NCI-H2171 treated with DMSO at 0.1 percent for 48 hours (cell line): ENCODE data around the gene ARID5B.

Source experiments
- DNase-seq: peaks from one replicate; lab custom pipeline; 2025; lab: John Stamatoyannopoulos, UW

Gene ARID5B

DNA sequence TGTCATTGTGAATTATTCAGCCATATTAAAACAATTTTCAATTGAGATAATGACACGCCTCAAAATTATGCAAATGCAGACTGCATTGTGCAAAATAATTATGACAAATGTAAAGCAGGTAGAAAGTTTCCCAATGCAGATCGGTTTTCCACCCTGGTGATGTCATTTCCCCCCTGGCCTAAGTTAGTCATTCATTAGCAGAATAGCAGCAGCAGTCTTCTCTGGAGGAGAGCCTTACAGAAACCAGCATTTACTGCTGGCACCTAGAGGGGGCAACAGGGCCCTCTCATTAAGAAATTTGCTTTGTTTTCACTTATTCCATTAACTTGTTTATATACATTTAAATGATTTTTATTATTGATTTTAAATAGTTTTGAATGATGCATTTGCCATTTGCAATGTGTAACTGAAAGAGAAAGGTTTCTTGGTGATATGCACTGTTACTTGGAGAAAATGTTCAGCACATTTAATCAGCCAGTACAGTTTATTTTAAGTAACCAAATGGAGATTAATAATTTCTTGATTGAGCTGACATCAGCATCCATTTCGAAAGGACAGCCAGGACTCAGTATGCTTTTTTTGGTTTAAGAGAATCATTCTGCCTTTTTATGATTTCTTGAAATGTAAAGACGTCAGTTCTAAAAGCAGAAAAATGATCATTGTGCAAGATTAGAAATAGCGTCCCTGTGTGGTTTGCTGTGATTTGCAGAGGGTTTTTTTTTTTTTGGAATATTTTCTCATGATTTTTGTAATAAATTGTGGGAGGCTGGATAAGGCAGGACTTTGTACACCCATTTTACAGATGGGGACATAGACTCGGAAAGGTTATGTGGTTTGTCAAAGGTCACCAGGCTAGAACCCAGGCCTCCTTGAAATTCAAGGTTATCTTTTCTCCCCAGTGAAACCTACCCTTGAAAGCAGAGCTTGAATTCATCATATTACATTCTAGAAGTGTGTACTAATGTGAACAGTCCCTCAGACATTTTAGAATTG is 3.5 kb downstream of the ARID5B start:
- peak; percentile 41 for DNase-seq

DNA sequence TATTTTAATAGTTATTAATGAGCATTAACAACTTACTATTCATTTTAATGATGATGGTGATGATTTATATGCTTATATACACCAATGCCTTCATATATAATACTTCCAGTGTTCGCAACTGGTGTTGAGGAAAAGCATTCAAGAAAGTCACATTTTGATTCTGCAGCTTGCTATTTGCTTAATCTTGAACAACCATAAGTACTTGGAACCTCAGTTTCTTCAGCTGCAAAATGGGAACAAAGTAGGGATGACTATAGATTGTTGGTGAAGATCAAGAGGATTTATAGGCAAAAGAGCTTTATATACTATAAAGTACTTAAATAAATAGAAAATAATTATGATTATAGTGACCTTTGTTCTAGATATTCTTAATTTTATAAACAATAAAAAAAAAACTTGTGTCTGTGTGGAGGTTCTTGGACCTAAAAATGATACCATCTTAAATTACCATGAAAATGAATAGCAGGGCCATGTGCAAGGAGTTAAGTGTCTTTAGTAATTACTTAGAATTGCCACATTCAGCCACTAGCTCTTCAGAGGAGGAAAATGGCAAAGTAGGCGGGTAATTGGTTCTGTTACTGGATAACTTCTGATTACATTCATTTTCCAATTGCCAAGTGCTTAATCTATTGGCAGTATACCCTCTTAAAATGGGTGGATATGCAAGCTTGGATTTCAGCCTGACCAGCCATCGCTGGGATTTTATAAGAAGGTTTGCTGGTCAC is 4.5 kb downstream of the ARID5B start:
- DNase-seq: peak; percentile 3

DNA sequence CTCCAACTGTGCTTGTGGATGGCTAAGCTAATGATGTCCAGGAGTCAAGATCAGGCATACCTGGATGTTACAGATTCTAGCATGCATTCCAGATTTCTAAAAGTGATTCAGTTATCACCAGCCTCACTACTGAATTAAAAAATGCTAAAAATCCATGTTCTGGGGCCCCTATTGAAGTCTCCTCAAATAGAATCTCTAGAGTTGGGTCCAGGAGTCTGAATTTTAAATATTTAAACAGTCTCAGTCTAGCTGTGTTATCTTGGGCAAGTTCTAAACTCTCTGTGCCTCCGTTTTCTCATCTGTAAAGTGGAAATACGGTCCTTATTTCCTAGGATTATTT is 5.0 kb downstream of the ARID5B start:
- DNase-seq: no peak

DNA sequence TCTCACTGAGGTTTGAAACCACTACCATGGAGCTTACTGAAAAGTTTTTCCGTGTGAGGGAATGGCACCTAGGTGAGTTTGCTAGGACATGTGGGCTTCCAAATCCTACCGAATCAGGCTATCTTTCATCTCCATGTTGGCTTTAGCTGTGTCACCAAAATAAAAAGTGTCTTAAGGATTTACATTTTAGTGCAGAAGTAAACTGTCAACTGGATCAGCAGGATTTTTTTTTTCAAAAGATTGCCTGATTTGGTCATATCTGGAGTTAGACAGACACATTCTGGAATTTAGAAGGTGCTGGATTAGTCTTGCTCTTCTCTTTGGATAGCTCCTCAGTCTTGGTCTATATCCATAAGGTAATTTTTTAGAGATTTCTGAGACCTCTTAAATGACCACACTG is 5.5 kb downstream of the ARID5B start:
- DNase-seq: no peak

DNA sequence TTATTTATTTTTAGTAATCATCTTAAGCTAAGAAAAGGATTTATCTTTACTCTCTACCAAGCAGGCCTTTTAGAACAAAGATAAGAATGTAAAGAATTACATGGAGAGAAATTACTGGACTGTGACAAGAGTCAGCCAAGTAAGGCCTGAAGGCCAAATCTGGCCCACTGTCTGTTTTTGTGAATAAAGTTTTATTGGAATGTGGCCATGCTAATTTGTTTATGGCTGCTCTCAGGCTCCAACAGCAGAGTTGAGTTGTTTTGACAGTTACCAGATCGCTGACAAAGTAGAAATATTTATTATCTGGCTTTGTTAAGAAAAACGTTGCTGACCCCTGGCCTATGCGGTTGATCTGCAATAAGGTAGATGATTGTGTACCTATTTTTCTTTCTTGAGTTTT is 6.1 kb downstream of the ARID5B start:
- DNase-seq: no peak

DNA sequence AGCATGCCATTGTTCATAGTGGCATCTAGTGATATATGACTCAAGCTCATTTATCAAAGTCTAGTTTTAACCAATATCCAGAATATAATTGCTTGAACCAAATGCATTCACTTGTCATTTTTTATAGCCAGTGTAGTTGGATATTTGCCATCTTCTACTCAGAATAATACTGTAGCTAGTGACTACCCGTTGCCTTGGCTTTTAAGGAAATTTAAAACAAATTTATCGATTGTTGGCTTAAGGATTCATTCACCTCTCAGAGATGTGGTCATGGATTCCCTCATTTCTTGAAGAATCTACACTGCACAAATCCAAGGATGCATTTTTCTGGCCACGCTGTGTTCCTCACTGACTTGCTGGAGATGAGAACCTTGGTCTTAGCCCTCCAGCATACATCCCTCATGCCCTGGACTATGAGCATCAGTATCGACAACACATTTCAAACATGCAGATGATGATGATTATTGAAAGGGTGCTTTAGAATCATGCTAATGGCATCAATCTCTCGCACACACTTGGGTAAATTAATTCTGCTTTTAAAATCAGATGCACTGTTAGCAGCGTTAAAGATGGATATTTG is 8.8 kb downstream of the ARID5B start:
- DNase-seq: no peak

DNA sequence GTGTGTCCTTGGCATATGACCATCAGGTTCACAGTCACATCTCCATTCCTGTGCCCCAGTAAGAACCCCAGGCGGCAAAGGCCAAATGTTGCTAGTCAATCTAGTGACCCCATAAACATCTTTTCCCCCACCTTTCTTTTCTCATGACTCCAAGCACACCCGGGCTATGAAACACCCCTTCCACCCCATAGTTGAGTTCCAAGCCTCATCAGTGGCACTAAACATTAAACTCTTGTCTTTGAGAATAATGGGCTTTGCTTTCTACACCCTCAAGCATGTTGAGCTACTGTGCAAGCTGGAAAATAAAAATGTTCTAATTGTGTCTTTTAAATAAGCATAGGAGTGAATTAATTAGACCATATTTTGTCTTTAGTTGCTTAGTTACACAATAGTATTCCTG is 9.4 kb downstream of the ARID5B start:
- DNase-seq: no peak

DNA sequence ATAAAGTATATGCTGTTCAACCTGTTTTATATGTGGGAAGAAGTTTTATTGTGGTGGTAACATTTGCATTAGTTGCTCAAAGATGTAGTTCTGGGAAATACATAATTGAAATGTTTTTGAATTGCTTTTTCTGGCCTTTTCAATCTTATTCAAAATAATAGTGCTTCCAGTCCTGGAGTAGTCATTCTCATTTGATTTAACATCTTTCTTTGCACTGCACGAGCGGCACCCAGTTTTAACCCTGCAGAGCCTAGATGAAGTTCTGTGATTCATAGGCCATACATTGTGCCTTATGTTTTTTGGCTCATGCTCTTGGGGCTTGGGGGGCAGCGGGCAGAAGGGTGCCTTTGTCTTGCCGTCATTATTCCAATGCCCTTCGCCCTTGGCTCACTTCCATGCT is 9.9 kb downstream of the ARID5B start:
- DNase-seq: no peak

DNA sequence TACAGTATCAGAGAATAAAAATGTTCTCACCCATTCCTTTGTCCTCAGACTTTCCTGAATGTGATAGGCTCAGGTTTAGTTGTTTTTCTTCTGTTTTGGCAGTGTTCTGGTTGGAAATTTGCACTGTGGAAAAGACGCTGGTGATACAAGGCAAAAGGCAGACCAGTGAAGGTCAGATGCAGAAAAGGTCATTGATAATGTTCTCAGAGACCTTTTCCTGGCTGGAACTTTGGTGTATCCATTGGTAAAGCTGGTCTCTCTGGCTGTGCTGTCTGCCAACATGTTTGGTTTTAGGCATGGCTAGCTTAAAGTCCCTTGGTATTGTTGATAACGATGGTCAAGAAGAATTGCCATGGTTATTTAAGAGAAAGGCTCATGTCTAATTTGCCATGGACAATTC is 11.5 kb downstream of the ARID5B start:
- no peak for DNase-seq

DNA sequence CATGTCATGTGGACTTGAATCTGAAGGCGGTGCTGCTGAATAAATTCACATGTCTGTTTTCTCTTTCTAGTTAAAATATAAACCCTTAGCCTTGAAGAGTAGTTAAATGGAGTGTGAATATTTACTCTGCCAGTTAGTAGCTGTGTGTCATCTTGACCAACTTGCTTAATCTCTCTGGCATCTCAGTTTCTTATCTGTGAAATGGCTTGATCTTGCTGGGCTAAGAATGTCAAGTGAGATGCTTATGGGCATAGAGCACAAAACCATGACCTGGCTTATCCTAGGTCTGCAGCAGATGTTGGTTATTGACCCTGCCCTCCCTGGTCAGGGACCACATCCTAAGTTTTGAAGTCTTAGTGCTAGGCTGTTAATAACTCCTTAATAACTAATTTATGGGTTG is 16.6 kb downstream of the ARID5B start:
- DNase-seq: no peak

DNA sequence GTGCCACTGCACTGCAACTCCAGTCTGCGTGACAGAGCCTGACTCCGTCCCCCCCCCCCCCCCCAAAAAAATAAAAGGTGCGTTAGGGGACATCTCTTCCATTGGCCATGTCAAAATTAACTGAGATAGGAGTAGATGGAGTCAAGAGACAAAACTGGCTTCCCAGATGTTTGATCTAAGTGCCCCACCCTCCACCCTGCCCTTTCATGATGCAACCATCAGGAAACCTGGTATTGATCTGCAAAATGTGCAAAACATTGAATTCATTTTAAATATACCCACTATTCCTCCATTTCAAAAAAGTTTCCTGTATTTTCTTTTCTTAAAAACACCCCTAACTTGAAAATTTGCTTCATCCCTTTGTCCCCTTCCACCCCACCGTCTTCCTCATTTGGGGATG is 17.5 kb downstream of the ARID5B start:
- DNase-seq: no peak

DNA sequence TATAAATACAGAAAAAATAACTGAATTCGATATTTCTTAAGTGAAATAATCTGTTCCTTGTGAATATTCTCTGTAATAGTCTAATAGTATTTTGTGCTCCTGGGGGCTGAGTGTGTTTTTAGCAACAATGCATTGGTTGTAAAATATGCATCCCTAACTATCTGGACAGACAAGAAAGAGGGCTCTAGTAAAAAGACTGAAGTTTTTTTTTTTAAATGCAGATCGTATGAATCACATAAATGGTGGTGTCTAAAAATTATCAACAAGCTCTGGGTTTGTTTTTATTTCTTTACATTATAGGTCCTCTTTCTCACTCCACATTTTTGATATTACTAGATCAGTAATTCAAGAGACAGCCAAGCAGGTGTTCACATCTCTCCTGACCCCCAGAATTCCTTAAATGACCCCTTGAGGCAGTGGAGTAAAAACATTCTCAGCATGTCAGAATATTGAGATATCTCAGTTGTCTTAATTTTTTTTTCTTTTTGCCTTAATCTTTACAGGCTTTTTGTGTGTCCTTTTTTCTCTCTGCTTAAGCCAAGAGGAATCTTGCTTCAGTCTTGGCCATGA is 18.2 kb downstream of the ARID5B start:
- no peak for DNase-seq

DNA sequence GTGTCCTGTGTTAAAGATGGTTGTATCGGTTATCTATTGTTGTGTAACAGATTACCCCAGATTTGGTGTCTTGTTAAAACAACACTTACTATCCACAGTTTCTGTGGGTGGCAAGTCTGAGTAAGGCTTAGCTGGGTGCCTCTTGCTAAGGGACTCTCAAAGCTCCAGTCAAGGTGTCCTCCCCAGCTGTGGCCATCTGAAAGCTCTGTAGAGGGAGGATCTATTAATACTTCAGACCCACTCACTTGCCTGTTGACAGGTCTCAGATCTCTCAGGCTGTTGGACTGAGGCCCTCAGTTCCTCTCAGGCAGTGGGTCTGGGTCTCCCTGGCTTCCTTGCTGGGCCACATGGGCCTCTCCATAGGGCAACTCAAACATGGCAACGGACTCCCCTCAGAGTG is 19.6 kb downstream of the ARID5B start:
- no peak for DNase-seq

DNA sequence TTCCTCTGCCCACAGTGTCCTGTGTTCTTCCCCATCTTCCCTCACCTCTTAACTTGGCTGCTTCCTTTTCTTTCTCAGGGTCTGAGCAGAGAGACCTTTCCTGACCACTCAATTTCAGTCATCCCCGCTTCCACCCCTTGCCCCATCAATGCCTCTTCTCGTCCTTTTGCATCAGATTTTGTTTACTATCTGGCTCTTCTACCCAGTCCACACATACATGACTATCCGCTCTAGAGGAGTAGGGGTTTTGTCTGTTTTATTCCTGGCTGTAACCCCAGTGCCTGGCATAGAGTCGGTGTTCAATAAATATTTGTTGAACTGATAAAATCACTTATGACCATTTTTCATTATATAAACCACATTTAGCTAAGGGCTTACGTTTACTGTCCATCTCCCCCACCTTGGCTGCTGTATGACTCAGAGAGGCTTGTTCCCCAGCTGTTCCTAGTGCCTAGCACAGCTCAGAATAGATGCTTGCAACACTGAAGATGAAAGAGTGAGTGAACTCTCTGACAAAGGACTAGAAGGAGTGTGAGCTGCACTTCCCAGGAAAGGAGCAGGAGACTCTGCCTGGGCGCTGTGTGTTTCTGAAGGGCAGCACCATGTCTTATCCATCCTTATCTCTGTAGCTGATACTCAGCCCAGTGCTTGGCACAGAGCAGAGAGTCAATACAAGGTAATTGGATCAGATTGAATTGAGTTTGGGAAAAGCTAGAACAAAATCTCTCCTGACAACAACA is 21.9 kb downstream of the ARID5B start:
- no peak for DNase-seq

DNA sequence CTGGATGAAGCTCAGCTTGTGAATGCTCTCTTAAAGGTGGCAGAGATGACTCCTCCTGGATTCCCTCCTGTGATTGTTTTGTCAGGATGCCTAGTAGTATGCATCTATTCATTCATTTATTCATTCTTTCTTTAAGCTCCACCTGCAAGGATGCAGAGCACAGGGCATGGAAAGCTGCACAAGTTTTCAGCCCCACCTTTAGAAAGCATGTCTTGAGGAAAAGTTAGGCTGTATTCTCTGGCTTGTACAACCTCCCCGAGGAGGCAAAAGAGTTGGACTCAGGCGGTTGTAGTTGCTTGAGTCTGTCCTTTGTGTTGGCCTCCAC is 22.4 kb downstream of the ARID5B start:
- no peak for DNase-seq

DNA sequence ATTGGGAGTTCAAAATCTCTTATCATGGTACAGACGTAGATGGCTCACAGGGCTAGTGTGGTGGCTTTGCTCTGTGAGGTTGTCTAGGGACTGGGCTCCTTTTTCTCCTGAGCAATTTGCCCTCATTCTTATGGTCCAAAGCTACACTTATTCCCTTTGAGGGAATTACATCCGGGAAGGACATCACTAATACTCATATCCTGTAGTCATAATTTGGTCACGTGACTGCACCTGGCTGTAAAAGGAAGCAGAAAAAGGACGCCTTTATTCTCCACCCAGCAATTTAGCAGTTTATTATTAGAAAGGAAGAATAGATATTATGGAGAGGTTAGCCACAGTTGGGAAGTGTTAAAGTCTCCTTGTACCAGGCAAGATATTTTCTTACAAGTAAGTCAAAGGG is 28.1 kb downstream of the ARID5B start:
- DNase-seq: no peak

DNA sequence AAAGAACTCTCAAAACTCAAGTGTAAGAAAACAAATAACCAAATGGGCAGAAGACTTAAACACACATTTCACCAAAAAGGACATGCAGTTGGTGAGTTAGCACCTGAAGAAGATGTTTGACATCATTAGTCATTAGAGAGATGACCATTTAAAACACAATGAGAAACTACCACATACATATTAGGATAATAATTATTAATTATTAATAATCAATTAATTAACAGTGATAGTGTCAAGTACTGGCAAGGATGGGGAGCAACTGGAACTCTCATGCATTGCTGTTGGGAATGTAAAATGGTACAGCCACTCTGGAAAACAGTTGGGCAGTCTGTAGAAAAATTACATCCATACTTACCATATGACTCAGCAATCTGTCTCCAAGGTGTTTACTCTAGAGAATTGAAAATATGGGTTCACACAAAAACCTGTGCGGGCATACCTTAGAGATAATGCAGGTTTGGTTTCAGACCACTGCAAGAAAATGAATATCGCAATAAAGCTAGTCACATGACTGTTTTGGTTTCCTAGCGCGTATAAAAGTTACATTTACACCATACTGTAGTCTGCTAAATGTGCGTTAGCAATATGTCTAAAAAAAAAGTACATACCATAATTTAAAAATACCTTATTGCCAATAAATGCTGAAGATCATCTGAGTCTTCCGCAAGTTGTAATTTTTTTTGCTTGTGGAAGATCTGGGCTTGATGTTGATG is 30.3 kb downstream of the ARID5B start:
- peak; percentile 7 for DNase-seq

DNA sequence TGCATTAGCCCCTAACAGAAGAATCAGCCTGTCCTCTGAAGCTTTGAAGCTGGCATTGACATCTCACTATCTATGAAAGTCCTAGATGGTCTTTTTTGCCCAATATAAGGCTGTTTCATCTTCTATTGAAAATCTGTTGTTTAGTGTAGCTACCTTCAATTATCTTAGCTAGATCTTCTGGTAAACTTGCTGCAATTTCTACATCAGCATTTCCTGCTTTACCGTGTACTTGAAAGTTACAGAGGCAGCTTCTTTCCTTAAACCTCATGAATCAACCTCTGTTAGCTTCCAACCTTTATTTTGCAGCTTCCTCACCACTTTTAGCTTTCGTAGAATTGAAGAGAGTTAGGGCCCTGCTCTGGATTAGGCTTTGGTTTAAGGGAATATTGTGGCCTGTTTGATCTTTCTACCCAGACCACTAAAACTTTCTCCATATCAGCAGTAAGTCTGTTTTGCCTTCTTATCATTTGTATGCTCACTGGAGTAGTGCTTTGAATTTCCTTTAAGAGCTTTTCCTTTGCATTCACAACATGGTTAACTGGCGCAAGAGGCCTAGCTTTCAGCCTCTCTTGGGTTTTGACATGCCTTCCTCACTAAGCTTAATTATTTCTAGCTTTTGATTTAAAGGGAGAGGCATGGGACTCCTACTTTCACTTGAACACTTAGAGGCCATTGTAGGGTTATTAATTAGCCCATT is 32.5 kb downstream of the ARID5B start:
- DNase-seq: no peak

DNA sequence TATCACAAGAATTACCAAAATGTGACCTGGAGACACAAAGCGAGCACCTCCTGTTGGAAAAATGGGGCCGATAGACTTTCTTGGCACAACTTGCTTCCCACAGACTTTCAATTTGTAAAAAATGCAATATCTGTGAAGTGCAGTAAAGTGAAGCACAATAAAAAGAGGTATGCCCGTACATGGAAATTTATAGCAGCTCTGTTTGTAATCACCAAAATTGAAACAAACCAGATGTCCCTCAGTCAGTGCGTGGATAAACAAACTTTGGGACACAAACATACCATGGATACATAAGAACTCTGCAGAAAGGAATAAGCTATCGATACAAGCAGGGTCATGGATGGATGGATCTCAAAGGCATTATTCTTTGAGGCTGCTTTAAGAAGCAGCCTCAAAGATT is 33.6 kb downstream of the ARID5B start:
- DNase-seq: no peak

DNA sequence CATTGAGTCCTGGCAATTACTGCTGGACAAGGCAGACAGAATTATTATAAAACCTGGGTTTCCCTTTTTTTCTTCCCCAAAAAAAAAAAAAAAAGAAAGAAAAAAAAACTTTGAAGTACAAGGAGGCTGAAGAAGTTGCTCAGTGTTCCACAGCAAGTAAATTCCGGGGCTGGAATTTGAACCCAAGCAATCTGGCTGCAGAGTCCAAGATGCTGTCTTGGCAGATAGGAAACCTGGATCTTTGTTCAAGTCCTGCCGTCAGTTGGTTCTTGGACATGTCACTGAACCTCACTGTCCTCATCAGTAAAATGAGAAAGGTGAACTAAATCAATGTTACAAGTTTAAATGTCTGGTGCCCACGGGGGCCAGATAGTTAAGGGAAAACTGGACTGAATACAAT is 35.3 kb downstream of the ARID5B start:
- DNase-seq: no peak
